HepG2 (cell line): ENCODE measurements around the gene CSRP3. TPM values are rescaled to one million over a fixed set of nuclear protein-coding genes. Genes with fewer than 3 reads are reported as not detected.
A peak's percentile ranks its signal among the peaks of the same experiment; 100 is the strongest.

ENCODE experiments used
- BHLHE40 ChIP-seq: IDR thresholded peaks from 2 replicates; pipeline ENCODE4 v1.6.1; 2011; ENCODE audit warnings: low read length, improper control_type of control experiment
- KAT2B ChIP-seq: fragments of 150-350 bp; IDR thresholded peaks from 2 replicates; pipeline ENCODE4 v1.6.1; 2014; ENCODE audit warnings: low read depth, low read length, borderline replicate concordance
- RAD21 ChIP-seq: fragments of 450-650 bp; formaldehyde crosslinking; IDR thresholded peaks from 2 replicates; pipeline ENCODE4 v1.5.0; 2020; ENCODE audit warnings: mild to moderate bottlenecking
- SALL2 ChIP-seq: sonication (generic); formaldehyde crosslinking; IDR thresholded peaks from 2 replicates; pipeline ENCODE4 v1.8.1; 2023; ENCODE audit warnings: mild to moderate bottlenecking, missing genetic modification reagents, inconsistent platforms
- ZBTB14 ChIP-seq: sonication (generic); formaldehyde crosslinking; IDR thresholded peaks from 2 replicates; pipeline ENCODE4 v1.4.0; 2020; ENCODE audit warnings: missing genetic modification reagents
- ZBTB3 ChIP-seq: sonication (generic); formaldehyde crosslinking; IDR thresholded peaks from 2 replicates; pipeline ENCODE4 v1.4.0; 2020; ENCODE audit warnings: low read depth, mild to moderate bottlenecking, moderate library complexity, missing genetic modification reagents, borderline replicate concordance
- ZBTB34 ChIP-seq: sonication (generic); formaldehyde crosslinking; IDR thresholded peaks from 2 replicates; pipeline ENCODE4 v1.8.0; 2022; ENCODE audit warnings: mild to moderate bottlenecking, missing genetic modification reagents
- ZNF205 ChIP-seq: IDR thresholded peaks from 2 replicates; pipeline ENCODE4 v1.6.1; 2018; ENCODE audit warnings: missing biosample characterization, missing genetic modification reagents
- ZNF225 ChIP-seq: sonication (generic); formaldehyde crosslinking; IDR thresholded peaks from 2 replicates; pipeline ENCODE4 v1.4.0; 2020; ENCODE audit warnings: mild to moderate bottlenecking, missing genetic modification reagents
- ZNF629 ChIP-seq: sonication (generic); formaldehyde crosslinking; conservative IDR thresholded peaks from 2 replicates; pipeline ENCODE4 v1.5.0; 2020; ENCODE audit warnings: missing genetic modification reagents
- ZNF687 ChIP-seq: sonication (generic); formaldehyde crosslinking; IDR thresholded peaks from 2 replicates; pipeline ENCODE4 v1.5.1; 2020; ENCODE audit warnings: mild to moderate bottlenecking, missing genetic modification reagents, moderate library complexity
- ZNF703 ChIP-seq: sonication (generic); formaldehyde crosslinking; IDR thresholded peaks from 2 replicates; pipeline ENCODE4 v1.5.1; 2020; ENCODE audit warnings: missing genetic modification reagents, mild to moderate bottlenecking, moderate library complexity, borderline replicate concordance
- ZNF790 ChIP-seq: sonication (generic); formaldehyde crosslinking; IDR thresholded peaks from 2 replicates; pipeline ENCODE4 v1.8.0; 2022; ENCODE audit warnings: missing genetic modification reagents, mild to moderate bottlenecking, borderline replicate concordance
- polyA plus RNA-seq, 8 experiments: library from polyadenylated mRNA; depleted of rRNA in 3 of 8; stranded (reverse) in 7 of 8; unstranded in 1 of 8; fragments of >200 nt; fragmentation: Illumina TruSeq in 4 of 8; extraction: Trizol in 4 of 8; gene quantifications; 2 replicates each; pipeline versions ENCODE4 v1.2.1 to v1.2.3, GENCODE V29; 2011 to 2016; ENCODE audit warnings: low read depth in 4 of 8, missing spikeins in 1 of 8, mixed read lengths in 1 of 8; ENCODE audit not compliant: insufficient read depth in 1 of 8
- total RNA-seq, 5 experiments: library from RNA; depleted of rRNA; stranded (reverse); fragments of >200 nt; fragmentation: Illumina TruSeq; extraction: Trizol; gene quantifications; 2 replicates each; pipeline ENCODE4 v1.2.3, GENCODE V29; 2016; ENCODE audit warnings: low read depth in 1 of 5
- TF ChIP-seq, protein P1 (sequence below): sonication (generic); formaldehyde crosslinking; IDR thresholded peaks from 2 replicates; pipeline ENCODE4 v1.4.0; 2020; ENCODE audit warnings: missing genetic modification reagents, mild to moderate bottlenecking, borderline replicate concordance

The CSRP3 gene
- total and polyA plus RNA-seq, 2 of the 13 experiments (the other 11 are each of a cell fraction or from before 2014, with no cell fraction given) = not detected

GRCh38 chr11:19240420-19241259 is 38.9 kb upstream of the CSRP3 start, which contains the start of gene E2F8 (continued):
- TF ChIP-seq BHLHE40 (peak; percentile 7; the same call in 1 of the 2 replicates), ZBTB3 (CRISPR knock-in tag) (no peak), SALL2 (no peak), ZNF225 (CRISPR knock-in tag) (no peak), KAT2B (no peak), ZBTB14 (CRISPR knock-in tag) (no peak), ZNF790 (no peak), ZNF687 (CRISPR knock-in tag) (peak; percentile 53), ZBTB34 (no peak), ZNF629 (CRISPR knock-in tag) (no peak), ZNF205 (CRISPR knock-in tag) (no peak), RAD21 (CRISPR knock-in tag) (no peak), ZNF703 (no peak)
- TF ChIP-seq, protein P1, sequence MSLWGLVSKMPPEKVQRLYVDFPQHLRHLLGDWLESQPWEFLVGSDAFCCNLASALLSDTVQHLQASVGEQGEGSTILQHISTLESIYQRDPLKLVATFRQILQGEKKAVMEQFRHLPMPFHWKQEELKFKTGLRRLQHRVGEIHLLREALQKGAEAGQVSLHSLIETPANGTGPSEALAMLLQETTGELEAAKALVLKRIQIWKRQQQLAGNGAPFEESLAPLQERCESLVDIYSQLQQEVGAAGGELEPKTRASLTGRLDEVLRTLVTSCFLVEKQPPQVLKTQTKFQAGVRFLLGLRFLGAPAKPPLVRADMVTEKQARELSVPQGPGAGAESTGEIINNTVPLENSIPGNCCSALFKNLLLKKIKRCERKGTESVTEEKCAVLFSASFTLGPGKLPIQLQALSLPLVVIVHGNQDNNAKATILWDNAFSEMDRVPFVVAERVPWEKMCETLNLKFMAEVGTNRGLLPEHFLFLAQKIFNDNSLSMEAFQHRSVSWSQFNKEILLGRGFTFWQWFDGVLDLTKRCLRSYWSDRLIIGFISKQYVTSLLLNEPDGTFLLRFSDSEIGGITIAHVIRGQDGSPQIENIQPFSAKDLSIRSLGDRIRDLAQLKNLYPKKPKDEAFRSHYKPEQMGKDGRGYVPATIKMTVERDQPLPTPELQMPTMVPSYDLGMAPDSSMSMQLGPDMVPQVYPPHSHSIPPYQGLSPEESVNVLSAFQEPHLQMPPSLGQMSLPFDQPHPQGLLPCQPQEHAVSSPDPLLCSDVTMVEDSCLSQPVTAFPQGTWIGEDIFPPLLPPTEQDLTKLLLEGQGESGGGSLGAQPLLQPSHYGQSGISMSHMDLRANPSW (CRISPR knock-in tag) = no peak
